HT-29 (cell line): Measurements from ENCODE around the gene WDFY4. TPM values are rescaled to one million over a fixed set of nuclear protein-coding genes. Genes with fewer than 3 reads are reported as not detected.

Source experiments
- DNase-seq: peaks from one replicate; pipeline ENCODE4 v3.0.0-alpha.2; 2015; ENCODE audit warnings: low spot score
- total RNA-seq: library from RNA; depleted of rRNA; stranded (reverse); fragments of >200 nt; shearing (Covaris generic); gene quantifications from 2 replicates; pipeline ENCODE4 v1.2.3, GENCODE V29; 2014

Gene WDFY4
- total RNA-seq, 1 experiment from 2014 or later, result 0.10 TPM

GRCh38 chr10:48878091-48878490, 193.4 kb downstream of the WDFY4 start:
- DNase-seq, result no peak

GRCh38 chr10:48879451-48879850, 194.8 kb downstream of the WDFY4 start:
- no peak for DNase-seq

DNA sequence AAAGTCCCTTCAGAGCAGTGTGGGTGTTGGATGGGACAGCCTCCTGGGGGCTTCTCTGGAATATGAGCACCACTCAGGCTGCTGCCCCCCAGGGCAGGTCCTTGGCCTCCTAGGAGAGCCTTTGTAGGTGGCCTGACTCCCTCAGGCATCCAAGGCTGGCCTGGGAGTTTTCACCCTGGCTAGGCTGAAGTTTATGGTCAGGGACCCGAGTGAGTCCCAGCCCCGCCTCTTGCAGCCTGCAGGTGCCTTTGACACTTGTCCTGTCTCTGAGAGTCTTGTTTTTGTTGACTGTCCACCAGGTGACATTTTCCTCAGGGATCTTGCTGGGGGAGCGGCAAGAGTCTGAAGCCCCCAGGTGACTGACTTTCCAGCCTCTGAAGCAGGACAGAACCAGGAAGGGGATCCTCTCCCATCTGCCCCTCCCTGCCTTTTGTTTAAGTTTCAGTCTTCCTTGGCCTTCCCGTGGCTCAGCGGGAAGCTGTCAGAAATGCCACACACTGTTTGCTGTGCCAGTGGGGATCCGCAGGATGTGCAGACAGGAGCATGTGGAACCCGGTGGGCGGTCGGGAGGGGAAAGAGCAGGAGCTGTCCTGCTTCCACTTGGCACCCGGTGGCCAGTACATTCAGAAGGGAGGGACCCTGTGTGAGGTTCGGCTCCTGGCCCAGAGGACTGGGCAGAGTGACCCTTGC, 195.5 kb downstream of the WDFY4 start:
- no peak for DNase-seq

DNA sequence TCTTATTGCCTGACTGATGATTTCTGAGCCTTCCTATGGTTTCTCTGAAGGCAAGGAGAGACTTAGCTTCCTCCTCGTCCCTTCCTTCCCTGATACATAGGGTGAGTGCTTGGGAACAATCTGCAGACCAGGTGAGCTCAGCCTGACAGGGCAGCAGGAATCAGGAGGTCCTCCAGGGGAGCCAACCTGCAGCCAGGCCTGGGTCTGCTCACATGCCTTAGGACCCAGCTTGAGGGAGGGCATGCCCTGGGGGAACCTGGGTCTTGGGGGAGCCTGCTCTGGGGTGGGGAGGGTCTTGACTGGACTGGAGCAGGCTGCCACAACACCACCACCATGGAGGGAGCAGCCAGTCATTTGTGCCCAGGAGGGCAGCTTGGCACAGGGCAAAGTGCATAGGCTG, 197.3 kb downstream of the WDFY4 start:
- DNase-seq, result no peak

DNA sequence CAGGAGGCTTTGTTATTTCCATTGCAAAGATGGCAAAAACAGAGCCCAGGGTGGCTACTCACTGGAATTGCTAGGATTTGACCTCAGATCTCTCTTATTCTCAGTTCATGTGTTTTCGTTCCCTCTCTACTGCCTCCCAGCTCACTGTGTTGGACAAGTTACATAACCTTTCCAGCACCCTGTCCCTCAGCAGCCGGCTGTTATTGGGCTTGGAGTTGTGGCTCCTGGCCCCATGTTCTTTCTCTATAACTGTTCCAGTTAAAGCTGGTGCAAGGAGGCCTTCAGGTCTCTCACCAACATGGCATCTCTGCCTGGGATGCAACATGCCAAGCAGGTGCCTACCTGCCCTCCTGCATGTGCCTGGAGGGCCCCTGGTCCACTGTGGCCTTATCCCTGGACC, 198.2 kb downstream of the WDFY4 start:
- DNase-seq, result no peak

- DNase-seq, result no peak
These were observed 199.0 kb downstream of the WDFY4 start for GRCh38 chr10:48883701-48884100.

GRCh38 chr10:48884179-48885045, 199.7 kb downstream of the WDFY4 start:
- DNase-seq, result no peak

GRCh38 chr10:48885376-48885775, 200.7 kb downstream of the WDFY4 start:
- DNase-seq, result peak; percentile 34

- no peak for DNase-seq
These were observed 203.3 kb downstream of the WDFY4 start for GRCh38 chr10:48887982-48888381.

DNA sequence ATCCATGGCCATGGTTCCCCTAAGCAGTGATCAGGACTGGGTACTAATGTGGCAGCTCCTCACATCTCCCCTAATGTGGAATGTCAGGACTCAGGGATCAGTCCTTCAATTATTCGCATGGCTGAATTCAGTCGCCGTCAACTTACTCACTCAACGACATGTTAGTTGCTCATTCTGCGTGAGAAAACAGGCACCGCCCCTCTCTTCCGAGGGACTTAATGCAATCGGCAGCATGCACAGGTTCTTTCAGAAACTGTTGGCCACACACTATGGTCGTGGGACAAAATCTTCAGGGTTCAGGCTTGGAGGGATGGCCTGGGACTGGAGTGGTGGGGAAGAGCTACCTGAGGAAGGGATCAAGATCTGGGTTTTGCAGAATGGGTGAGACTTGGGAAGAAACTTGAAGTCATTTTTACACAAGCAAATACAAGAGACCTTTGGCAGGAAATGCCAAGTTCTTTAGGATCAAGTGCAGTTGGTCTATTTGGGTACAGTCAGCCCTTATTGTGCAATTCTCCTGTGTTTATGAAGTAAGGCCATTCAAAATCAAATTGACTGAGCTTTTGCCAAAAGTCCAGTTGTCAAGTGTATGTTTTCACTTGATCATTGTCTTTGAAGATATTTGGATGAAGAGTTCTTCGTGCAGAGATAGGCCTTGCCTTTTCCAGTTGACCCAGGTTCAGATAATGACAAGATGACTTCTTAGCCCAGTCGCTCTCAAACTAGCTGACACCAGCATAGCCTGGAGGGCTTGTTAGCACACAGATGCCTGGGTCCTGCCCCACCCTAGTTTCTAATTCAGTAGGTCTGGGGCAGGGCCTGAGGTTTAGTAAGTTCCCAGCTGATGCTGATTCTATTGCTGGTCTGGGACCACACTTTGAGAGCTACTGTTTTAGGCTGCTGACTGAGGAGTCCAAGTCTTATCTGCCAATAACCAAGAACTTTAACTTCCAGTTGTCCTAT, 206.5 kb downstream of the WDFY4 start:
- DNase-seq, result no peak

GRCh38 chr10:48894911-48895802, 210.5 kb downstream of the WDFY4 start:
- DNase-seq, result no peak

DNA sequence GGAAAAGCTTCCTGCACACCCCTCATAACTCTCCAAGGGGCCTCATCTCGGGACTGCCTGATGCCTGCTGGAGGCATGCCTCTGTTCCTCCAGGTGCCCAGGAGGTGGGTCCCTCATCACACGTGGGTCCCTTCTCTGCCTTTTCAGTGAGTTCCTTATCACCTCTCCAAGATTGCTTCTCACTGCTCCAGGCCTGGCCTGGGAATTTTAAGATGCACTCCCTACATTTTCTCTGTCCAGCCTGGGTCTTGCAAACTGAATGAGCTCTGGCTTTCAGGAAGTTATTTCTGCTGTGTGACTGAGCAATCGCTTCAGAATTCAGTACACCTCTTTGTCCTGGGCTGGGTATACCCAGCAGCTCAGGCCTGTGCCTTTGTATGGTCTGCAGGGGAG, 211.1 kb downstream of the WDFY4 start:
- DNase-seq, result no peak

- DNase-seq, result no peak
These were observed 212.2 kb downstream of the WDFY4 start for GRCh38 chr10:48896756-48897440.

- no peak for DNase-seq
These were observed 212.7 kb downstream of the WDFY4 start for GRCh38 chr10:48897441-48897790.

DNA sequence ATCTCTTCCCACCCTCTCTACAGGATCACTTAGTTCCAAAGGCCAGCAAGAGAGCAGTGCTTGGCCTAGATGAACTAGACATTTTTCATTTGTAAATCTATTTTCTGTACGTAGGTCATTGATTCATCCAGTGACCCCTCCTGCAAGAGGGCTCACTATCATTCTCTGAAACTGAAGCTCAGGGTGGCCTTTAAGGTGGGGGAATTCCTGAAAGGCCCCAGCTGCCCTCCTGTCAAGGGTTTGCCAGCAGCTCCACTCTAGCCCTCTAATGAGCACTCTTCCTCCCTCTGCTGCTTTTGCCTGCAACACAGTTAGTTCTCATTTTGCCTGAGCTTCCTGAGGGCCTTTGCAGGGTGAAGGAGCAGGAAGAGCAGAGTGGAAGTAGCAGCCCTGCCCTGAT, 213.8 kb downstream of the WDFY4 start:
- no peak for DNase-seq

DNA sequence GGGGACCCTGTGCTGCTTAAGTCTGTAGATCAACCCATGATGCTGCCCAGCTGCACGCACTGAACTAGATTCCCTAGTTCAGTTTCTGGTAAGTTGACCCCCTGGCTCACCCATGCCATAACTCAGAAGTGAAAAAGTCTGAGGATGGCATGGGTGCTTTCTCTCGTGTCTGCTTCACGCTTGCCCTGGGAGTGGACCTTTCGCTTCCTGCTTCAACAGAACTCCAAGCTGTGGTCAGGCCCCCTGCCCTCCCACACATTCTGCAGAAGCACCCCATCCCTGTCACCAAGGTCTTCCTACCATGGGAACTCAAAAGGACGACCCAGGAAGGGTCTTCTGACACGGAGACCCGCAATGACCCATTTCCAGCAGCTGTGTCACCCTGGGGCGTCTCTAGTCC, 215.1 kb downstream of the WDFY4 start:
- DNase-seq, result no peak

- DNase-seq, result no peak
These were observed 215.7 kb downstream of the WDFY4 start for GRCh38 chr10:48900371-48900801.

- no peak for DNase-seq
These were observed 216.6 kb downstream of the WDFY4 start for GRCh38 chr10:48901319-48901718.

DNA sequence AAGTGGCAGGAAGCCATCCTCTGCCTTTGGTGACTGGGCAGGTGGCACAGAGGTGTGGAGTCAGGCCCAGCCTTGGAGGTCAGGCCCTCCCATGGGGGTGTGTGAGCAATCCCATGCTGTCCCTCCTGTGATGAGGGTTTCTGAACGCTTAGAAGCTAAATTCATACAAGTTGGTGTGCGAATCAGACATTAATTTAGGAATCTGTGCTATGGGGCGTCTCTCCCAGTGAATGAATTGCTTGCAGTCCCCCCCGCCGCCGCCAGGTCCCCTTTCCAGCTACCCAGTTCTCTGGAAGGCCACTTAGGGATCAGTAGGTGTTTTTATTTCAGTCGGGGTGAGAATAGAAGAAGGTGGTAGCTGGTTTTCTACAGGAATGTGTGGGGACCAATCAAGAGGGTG, 217.4 kb downstream of the WDFY4 start:
- DNase-seq, result no peak

- no peak for DNase-seq
These were observed 218.5 kb downstream of the WDFY4 start for GRCh38 chr10:48903151-48903550.
